Measurements from ENCODE around the gene ZBTB47.

Gene ZBTB47

GRCh38 chr3:42680806-42681205 is 27.3 kb downstream of the ZBTB47 start:
- no peak for FAIRE-seq
- TF ChIP-seq CTCF (IDR thresholded peaks at IDR 0.05; ENCODE audit: insufficient read depth, missing control alignments) = no peak
- no peak for DNase-seq (ENCODE audit: insufficient read length, low spot score)

GRCh38 chr3:42681361-42682038 is 28.0 kb downstream of the ZBTB47 start:
- no peak for TF ChIP-seq CTCF (IDR thresholded peaks at IDR 0.05; ENCODE audit: insufficient read depth, missing control alignments)
- no peak for DNase-seq (ENCODE audit: insufficient read length, low spot score)
- no peak for FAIRE-seq

GRCh38 chr3:42682301-42683070 is 29.0 kb downstream of the ZBTB47 start:
- DNase-seq (ENCODE audit: insufficient read length, low spot score) (no peak), FAIRE-seq (no peak)
- TF ChIP-seq CTCF (IDR thresholded peaks at IDR 0.05; ENCODE audit: insufficient read depth, missing control alignments) = no peak

GRCh38 chr3:42683875-42684598 is 30.5 kb downstream of the ZBTB47 start:
- DNase-seq (ENCODE audit: insufficient read length, low spot score) = no peak
- TF ChIP-seq CTCF (IDR thresholded peaks at IDR 0.05; ENCODE audit: insufficient read depth, missing control alignments) = no peak
- FAIRE-seq = no peak

- FAIRE-seq (no peak), DNase-seq (ENCODE audit: insufficient read length, low spot score) (no peak)
- TF ChIP-seq CTCF (IDR thresholded peaks at IDR 0.05; ENCODE audit: insufficient read depth, missing control alignments) = no peak
These were observed 31.3 kb downstream of the ZBTB47 start for GRCh38 chr3:42684632-42685362.

- no peak for TF ChIP-seq CTCF (IDR thresholded peaks at IDR 0.05; ENCODE audit: insufficient read depth, missing control alignments)
- DNase-seq (ENCODE audit: insufficient read length, low spot score) (no peak), FAIRE-seq (no peak)
These were observed 31.9 kb downstream of the ZBTB47 start, which contains the start of gene KLHL40 for GRCh38 chr3:42685363-42685881. KLHL40 (plus strand) TSS chr3:42685537; CDS start chr3:42685619, 82 bp downstream.
